ENCODE measurements around the gene USP13.

USP13 gene

GRCh38 chr3:179706233-179706632 lies 53.4 kb downstream of the USP13 start:
- no peaks in the 10 kb centered on the region for H3K4me1 Mint-ChIP-seq
- peaks cover 27% of the 10 kb centered on the region for H3K36me3 Mint-ChIP-seq
- no peak overlapping the region for H3K27ac Mint-ChIP-seq
- no peaks in the 10 kb centered on the region for H3K9me3 Mint-ChIP-seq
- H3K27me3 Mint-ChIP-seq: no peaks in the 10 kb centered on the region
- no peak overlapping the region for H3K4me3 Mint-ChIP-seq

GRCh38 chr3:179710079-179710478 lies 57.2 kb downstream of the USP13 start:
- H3K9me3 Mint-ChIP-seq: no peaks in the 10 kb centered on the region
- H3K4me3 Mint-ChIP-seq: no peak overlapping the region
- no peaks in the 10 kb centered on the region for H3K27me3 Mint-ChIP-seq
- H3K27ac Mint-ChIP-seq: no peak overlapping the region
- H3K36me3 Mint-ChIP-seq: peaks cover 17% of the 10 kb centered on the region
- no peaks in the 10 kb centered on the region for H3K4me1 Mint-ChIP-seq

GRCh38 chr3:179713643-179714090 lies 60.8 kb downstream of the USP13 start:
- Mint-ChIP-seq H3K36me3 (peaks cover 12% of the 10 kb centered on the region), H3K27ac (no peak overlapping the region), H3K27me3 (no peaks in the 10 kb centered on the region), H3K9me3 (no peaks in the 10 kb centered on the region), H3K4me3 (no peak overlapping the region), H3K4me1 (no peaks in the 10 kb centered on the region)

- no peaks in the 10 kb centered on the region for H3K4me1 Mint-ChIP-seq
These were observed 62.7 kb downstream of the USP13 start for GRCh38 chr3:179715582-179715981.

DNA sequence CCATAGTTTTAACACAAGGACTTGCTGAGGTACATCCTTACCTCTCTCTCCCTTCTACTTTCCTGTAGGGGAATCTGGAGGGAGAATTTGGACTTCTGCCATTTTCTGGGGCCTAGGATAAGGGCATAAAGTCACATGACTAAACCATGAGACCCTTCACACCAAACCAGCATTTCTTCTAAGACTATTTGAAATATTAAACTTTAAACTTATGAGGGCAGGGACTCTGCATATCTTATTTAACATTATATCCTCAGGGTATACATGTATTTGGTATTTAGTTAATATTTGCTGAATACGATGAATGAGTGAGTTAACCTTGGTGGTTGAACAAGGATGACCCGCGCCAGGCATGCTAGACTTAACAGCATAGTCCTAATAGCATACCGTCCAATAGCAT lies 63.4 kb downstream of the USP13 start:
- no peak overlapping the region for H3K4me3 Mint-ChIP-seq
- H3K4me1 Mint-ChIP-seq: no peaks in the 10 kb centered on the region
- H3K9me3 Mint-ChIP-seq: no peaks in the 10 kb centered on the region
- no peaks in the 10 kb centered on the region for H3K27me3 Mint-ChIP-seq
- peaks cover 6% of the 10 kb centered on the region for H3K36me3 Mint-ChIP-seq
- no peak overlapping the region for H3K27ac Mint-ChIP-seq

More at GRCh38 chr3:179715582-179715981, 62.7 kb downstream of the USP13 start:
- no peak overlapping the region for H3K4me3 Mint-ChIP-seq
- no peak overlapping the region for H3K27ac Mint-ChIP-seq
- no peaks in the 10 kb centered on the region for H3K9me3 Mint-ChIP-seq
- peaks cover 6% of the 10 kb centered on the region for H3K36me3 Mint-ChIP-seq
- no peaks in the 10 kb centered on the region for H3K27me3 Mint-ChIP-seq

- Mint-ChIP-seq H3K9me3 (no peaks in the 10 kb centered on the region), H3K4me1 (no peaks in the 10 kb centered on the region), H3K27ac (no peak overlapping the region), H3K36me3 (peaks cover 9% of the 10 kb centered on the region), H3K4me3 (no peak overlapping the region), H3K27me3 (no peaks in the 10 kb centered on the region)
These were observed 64.0 kb downstream of the USP13 start for GRCh38 chr3:179716811-179717210.

DNA sequence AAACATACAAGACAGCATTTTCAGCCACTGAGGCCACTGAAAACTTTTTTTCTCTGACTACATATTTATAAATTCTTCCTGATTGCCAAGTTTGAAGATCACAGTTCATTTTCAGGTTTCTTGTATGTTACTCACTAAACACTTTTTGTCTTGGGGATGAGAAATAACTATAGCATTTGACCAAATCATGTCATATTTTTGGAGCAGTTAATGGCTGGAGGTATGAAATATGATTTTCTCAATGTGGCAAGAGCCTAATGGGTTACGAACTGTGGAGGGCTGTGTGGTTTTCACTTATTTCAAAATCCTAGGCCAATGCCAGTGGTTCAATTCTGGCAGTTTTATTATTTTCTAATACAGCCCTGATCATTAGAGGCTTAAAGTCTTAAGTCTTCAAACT lies 64.4 kb downstream of the USP13 start:
- no peak overlapping the region for H3K27ac Mint-ChIP-seq
- H3K27me3 Mint-ChIP-seq: no peaks in the 10 kb centered on the region
- H3K4me1 Mint-ChIP-seq: no peaks in the 10 kb centered on the region
- peaks cover 11% of the 10 kb centered on the region for H3K36me3 Mint-ChIP-seq
- H3K4me3 Mint-ChIP-seq: no peak overlapping the region
- H3K9me3 Mint-ChIP-seq: no peaks in the 10 kb centered on the region

DNA sequence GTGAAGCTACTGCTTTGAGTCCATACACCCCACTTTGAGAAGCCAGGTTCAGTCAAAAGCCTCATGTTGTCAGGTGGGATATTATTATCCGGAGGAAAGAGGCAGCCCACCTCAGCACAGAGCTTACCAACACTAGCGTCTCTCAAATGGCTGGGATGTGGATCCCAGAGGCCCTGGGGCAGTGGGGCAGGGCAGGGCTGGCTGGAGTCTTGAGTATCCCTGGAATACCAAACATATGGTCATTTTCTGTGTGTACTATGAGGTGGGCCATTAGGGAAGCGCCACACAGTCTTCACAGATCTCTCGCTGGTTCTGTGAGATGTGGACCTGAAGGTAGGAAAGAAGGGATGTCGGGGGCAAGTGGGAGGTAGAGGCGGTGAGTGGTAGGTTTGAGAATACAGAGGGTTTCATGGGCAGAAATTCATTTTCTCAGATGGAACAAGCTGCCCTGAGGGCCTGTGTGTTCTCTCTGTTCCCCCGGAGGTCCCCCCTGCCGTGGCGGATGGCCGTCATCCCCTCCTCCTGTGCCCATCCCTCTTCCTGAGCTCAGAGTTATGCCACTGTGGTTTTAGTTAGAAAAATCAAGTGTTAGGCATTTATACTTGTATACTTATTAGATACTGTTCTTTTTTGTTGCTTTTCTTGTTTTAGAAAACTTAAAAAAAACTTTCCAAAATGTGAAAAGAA lies 66.4 kb downstream of the USP13 start:
- Mint-ChIP-seq H3K4me1 (no peaks in the 10 kb centered on the region), H3K27me3 (no peaks in the 10 kb centered on the region), H3K27ac (no peak overlapping the region), H3K36me3 (peaks cover 14% of the 10 kb centered on the region), H3K9me3 (no peaks in the 10 kb centered on the region), H3K4me3 (no peak overlapping the region)

DNA sequence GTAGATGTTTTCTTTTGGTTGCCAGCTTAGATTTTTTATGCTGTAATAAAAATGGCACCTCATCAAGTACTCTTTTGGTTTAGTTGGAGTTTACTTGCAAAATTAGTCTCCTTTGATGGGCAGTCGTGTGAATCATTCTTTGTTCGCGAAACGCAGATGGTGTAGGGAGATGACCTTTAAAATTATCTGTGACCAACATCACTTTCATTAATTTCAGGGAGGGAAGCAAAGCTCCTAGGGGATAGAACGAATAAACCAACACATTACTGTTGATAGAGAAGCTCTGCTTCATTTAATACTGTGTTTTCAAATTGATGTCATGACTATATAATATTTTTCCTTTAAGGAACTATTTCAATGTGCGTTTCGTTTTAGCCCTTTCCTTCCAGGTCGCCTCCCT lies 67.4 kb downstream of the USP13 start:
- no peaks in the 10 kb centered on the region for H3K9me3 Mint-ChIP-seq
- peaks cover 15% of the 10 kb centered on the region for H3K36me3 Mint-ChIP-seq
- H3K4me3 Mint-ChIP-seq: no peak overlapping the region
- H3K4me1 Mint-ChIP-seq: no peaks in the 10 kb centered on the region
- no peak overlapping the region for H3K27ac Mint-ChIP-seq
- no peaks in the 10 kb centered on the region for H3K27me3 Mint-ChIP-seq

- H3K4me3 Mint-ChIP-seq: no peak overlapping the region
- H3K36me3 Mint-ChIP-seq: peaks cover 22% of the 10 kb centered on the region
- H3K27me3 Mint-ChIP-seq: no peaks in the 10 kb centered on the region
- H3K9me3 Mint-ChIP-seq: no peaks in the 10 kb centered on the region
- no peaks in the 10 kb centered on the region for H3K4me1 Mint-ChIP-seq
- no peak overlapping the region for H3K27ac Mint-ChIP-seq
These were observed 70.8 kb downstream of the USP13 start for GRCh38 chr3:179723617-179724016.

DNA sequence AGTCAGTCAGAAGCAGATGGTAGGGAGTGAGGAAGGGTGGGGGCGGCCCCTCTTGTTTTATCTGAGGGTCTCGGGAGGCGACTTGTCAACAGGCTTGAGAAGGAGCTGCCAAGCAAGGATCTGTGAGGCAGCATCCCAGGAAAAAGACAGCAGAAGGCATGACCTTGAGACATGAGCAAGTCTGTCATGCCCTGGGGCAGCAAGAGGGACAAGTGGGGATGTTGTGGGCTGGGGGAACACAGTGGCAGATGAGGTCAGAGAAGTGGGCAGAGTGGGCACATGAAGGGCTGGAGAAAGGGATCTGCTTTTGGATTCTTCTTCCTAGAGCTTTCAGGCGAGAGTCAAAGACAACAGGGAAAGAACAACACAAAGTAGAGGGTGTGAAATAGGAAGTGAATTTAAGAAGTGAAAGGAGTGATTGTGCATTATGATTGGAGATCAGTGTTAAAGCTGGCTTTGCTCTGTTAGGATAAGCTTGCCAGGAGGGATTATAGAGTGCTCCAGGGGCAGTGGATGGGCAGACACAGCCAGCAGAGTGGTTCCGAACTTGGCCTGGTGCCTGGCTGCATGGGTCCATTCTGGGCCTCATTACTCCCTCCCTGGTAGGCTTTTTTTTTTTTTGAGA lies 73.3 kb downstream of the USP13 start:
- H3K4me1 Mint-ChIP-seq: no peaks in the 10 kb centered on the region
- H3K4me3 Mint-ChIP-seq: no peak overlapping the region
- H3K27ac Mint-ChIP-seq: no peak overlapping the region
- no peaks in the 10 kb centered on the region for H3K27me3 Mint-ChIP-seq
- no peaks in the 10 kb centered on the region for H3K9me3 Mint-ChIP-seq
- H3K36me3 Mint-ChIP-seq: peaks cover 26% of the 10 kb centered on the region

GRCh38 chr3:179729086-179729485 lies 76.2 kb downstream of the USP13 start:
- no peaks in the 10 kb centered on the region for H3K4me1 Mint-ChIP-seq
- H3K27me3 Mint-ChIP-seq: no peaks in the 10 kb centered on the region
- H3K27ac Mint-ChIP-seq: no peak overlapping the region
- peaks cover 23% of the 10 kb centered on the region for H3K36me3 Mint-ChIP-seq
- no peak overlapping the region for H3K4me3 Mint-ChIP-seq
- no peaks in the 10 kb centered on the region for H3K9me3 Mint-ChIP-seq

DNA sequence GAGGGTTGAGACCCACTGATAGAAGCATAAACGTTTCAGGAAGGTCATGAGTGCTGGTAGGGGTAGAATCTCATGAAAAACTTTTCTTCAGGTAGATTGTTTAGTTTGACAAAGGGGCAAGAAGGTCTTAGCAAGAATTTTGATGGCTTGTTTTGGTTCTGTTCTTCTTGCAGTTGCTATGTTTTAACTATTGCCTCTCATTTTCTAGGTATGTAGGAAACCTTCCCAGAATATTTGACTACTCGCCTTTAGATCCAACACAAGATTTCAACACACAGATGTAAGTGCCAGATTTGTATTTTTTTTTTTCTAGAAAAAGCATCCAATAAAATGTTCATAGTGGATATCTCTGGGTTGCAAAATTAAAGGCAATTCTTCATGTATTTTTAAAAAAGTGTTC lies 77.1 kb downstream of the USP13 start:
- no peak overlapping the region for H3K27ac Mint-ChIP-seq
- H3K4me3 Mint-ChIP-seq: no peak overlapping the region
- no peaks in the 10 kb centered on the region for H3K27me3 Mint-ChIP-seq
- peaks cover 23% of the 10 kb centered on the region for H3K36me3 Mint-ChIP-seq
- no peaks in the 10 kb centered on the region for H3K4me1 Mint-ChIP-seq
- no peaks in the 10 kb centered on the region for H3K9me3 Mint-ChIP-seq

- peaks cover 20% of the 10 kb centered on the region for H3K36me3 Mint-ChIP-seq
- H3K4me1 Mint-ChIP-seq: no peaks in the 10 kb centered on the region
- no peak overlapping the region for H3K4me3 Mint-ChIP-seq
These were observed 77.7 kb downstream of the USP13 start for GRCh38 chr3:179730506-179730905.

DNA sequence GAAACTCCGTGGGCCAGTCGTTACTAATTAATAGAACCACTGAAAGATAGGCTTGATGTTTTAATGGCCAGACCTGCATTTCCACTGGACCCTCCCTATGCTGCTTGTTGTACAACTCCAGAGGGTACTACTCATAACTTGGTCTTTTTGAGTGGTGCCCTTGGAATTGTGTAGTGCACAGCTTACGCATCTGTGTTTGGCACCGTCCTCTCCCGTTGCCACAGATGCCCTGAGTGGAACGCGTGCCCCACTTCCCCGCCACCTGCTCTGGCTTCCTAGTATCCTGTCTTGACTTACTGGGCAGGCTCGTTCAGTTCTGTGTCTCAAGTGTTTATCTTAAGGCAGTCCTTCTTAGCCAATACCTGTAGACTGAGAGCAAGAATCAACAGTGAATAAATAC lies 78.7 kb downstream of the USP13 start:
- Mint-ChIP-seq H3K36me3 (peaks cover 13% of the 10 kb centered on the region), H3K4me3 (no peak overlapping the region), H3K27ac (no peak overlapping the region), H3K4me1 (no peaks in the 10 kb centered on the region), H3K27me3 (no peaks in the 10 kb centered on the region), H3K9me3 (no peaks in the 10 kb centered on the region)

More at GRCh38 chr3:179730506-179730905, 77.7 kb downstream of the USP13 start:
- Mint-ChIP-seq H3K9me3 (no peaks in the 10 kb centered on the region), H3K27ac (no peak overlapping the region), H3K27me3 (no peaks in the 10 kb centered on the region)

DNA sequence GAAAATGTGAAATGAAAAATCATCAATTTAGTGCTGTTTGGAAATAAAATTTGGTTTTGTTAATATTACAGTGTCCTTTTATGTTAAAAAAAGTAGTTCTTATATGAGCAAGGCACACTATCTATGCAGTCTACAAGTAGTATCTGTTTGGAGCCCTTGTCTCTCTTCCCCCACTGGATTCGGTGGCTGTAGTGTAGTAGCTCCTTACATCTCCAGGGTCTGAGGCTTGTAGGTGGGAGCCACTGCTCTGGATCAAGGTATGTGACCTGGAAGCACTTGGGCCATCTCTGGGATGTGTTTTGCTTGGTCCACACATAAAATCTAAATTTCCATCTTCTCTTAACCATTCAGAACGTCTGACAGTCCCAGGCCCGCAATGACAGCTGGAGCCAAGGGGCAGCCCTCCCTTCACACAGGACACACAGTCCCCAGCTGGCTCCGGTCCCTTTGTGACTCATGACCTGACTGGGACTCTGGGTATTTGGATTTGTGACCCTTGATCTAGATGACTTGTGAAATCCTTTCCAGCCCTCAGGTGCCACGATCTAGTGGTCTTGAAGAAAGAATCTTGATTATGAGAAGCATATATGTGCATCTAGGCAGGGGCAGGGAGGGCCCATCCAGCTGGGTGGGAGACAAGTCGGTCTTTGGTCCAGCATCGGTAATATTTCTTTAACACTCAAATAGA lies 80.0 kb downstream of the USP13 start:
- H3K27me3 Mint-ChIP-seq: no peaks in the 10 kb centered on the region
- no peak overlapping the region for H3K27ac Mint-ChIP-seq
- H3K9me3 Mint-ChIP-seq: no peaks in the 10 kb centered on the region
- H3K36me3 Mint-ChIP-seq: peaks cover 13% of the 10 kb centered on the region
- H3K4me1 Mint-ChIP-seq: no peaks in the 10 kb centered on the region
- H3K4me3 Mint-ChIP-seq: no peak overlapping the region

Data from activated naive CD4-positive, alpha-beta T cell treated with anti-CD3 and anti-CD28 coated beads, Interleukin-2, amount 50 U/mL, for 24 hours (primary cell).